Mucosa of descending colon (tissue), 3 donors: Measurements from ENCODE around the gene DOCK2. TPM values are rescaled to one million over a fixed set of nuclear protein-coding genes. Genes with fewer than 3 reads are reported as not detected.

Source experiments
- ATAC-seq: fragments of 200-7000 bp; cut with Tn5 transposase; one replicate; pipeline ENCODE4 v1.9.1; 2020; ENCODE audit warnings: mild to moderate bottlenecking, moderate library complexity
- DNase-seq, 3 donors: peaks; one replicate each; pipeline ENCODE4 v3.0.0-alpha.2; 2020
- H3K36me3 ChIP-seq: fragments of 200-600 bp; one replicate; pipeline ENCODE4 v1.8.0; 2021; ENCODE audit warnings: low read depth, mild to moderate bottlenecking
- H3K4me1 ChIP-seq: fragments of 200-600 bp; one replicate; pipeline ENCODE4 v1.8.0; 2021; ENCODE audit warnings: low read depth, mild to moderate bottlenecking
- H3K4me3 ChIP-seq: fragments of 200-600 bp; one replicate; pipeline ENCODE4 v1.8.0; 2021; ENCODE audit warnings: mild to moderate bottlenecking
- H3K9me3 ChIP-seq: fragments of 200-600 bp; one replicate; pipeline ENCODE4 v1.8.0; 2021; ENCODE audit warnings: mild to moderate bottlenecking
- intact Hi-C, 2 donors: fragments of 100-400 bp; cut with DNase I in 1 of 2; cut with micrococcal nuclease in 1 of 2; formaldehyde crosslinking; loops; one replicate each; pipeline versions ENCODE4 v1.11.0 to v1.11.1; 2022; cut with DNase I, micrococcal nuclease
- total RNA-seq, 3 donors: library from RNA; stranded (reverse); fragmentation: NEBNext Ultra II Directional in 2 of 3; extraction: Animal tissue kit (Norgen Biotek cat#: 25700) in 2 of 3; gene quantifications; one replicate each; pipeline versions ENCODE4 v1.2.1 to v1.2.4, GENCODE V29; 2021 to 2023
- TF ChIP-seq, protein P1 (sequence below): fragments of 200-600 bp; IDR thresholded peaks from one replicate; pipeline ENCODE4 v1.8.0; 2022; ENCODE audit warnings: antibody characterized with exemption, mild to moderate bottlenecking
- donor health status: DM: no; HTN: no; CAD: no; lungs with moderate emphysema.
- donor health status: DM: no; HTN: no; CAD: no.
- donor health status: DM: no; HTN: yes; CAD: no.

The DOCK2 gene
- total RNA-seq, 3 donors from 2014 or later: 7.2 to 20.1 (median 18.1) TPM

DNA sequence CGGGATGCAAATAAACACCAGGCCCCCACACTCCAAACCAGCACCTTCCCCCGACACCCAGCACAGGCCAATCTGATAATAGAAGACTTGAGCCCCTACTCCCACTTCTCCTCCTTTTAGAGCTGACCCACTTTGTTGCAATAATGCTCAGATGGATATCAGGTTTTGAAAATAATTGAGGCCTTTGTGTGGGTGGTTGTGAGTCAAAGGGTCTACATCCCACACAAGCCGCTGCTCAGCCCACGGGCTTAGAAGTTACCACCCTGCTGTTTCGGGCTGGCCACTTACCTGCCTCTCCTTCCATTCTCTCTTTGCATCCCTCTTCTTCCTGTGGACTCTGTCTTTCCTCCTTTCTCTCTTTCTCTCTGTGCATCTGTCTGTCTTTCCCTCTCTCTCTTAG, 432.4 kb downstream of the DOCK2 start:
- Histone ChIP-seq H3K4me3 (no peak overlapping the region), H3K4me1 (no peaks in the 10 kb centered on the region), H3K36me3 (no peaks in the 10 kb centered on the region), H3K9me3 (no peaks in the 10 kb centered on the region)
- ATAC-seq (no peak), DNase-seq (no peak)
- intact Hi-C loops: no loop called here
- TF ChIP-seq, protein P1, sequence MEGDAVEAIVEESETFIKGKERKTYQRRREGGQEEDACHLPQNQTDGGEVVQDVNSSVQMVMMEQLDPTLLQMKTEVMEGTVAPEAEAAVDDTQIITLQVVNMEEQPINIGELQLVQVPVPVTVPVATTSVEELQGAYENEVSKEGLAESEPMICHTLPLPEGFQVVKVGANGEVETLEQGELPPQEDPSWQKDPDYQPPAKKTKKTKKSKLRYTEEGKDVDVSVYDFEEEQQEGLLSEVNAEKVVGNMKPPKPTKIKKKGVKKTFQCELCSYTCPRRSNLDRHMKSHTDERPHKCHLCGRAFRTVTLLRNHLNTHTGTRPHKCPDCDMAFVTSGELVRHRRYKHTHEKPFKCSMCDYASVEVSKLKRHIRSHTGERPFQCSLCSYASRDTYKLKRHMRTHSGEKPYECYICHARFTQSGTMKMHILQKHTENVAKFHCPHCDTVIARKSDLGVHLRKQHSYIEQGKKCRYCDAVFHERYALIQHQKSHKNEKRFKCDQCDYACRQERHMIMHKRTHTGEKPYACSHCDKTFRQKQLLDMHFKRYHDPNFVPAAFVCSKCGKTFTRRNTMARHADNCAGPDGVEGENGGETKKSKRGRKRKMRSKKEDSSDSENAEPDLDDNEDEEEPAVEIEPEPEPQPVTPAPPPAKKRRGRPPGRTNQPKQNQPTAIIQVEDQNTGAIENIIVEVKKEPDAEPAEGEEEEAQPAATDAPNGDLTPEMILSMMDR: no peak

DNA sequence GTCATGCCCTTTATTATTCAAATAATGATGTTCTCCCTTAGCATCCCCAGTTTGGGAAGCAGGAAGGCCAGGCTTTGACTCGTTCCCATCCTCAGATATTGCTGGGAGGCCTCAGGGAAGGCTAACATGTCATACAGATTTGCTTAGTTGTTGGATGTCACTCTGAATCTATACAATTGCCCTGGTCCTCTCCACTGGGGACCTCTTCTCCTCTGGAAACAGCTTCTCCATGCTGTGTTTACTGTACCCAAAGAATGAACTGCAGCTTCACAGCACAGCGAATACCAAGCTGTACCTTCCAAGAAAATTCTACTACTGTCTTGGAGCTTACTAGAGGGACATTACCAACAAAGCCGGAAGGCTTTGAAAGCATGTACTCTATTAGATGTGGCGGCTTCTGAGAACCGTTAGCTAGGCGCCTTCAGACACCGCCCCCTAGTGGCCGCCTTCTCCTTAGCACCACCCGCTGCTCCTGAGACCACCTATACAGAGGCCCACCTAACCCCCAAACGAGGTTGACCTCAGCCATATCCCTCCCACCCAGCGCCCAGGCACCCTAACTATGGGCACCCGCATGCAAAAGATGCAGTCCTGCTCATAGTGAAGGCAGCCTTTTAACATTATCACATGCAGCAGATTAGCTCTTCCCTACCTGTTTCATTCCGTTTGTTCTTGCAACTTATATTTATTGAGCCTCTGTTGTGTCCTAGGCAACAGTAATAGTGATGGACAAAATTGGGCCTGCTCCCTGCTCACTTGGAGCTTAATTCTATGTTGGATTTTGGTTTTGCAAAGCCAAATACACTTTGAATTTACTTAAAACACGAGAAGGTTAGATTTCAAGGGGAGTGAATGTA, 433.7 kb downstream of the DOCK2 start:
- peak; percentile 30 for ATAC-seq
- DNase-seq: peak in 1 of 3 donors; percentile 35
- TF ChIP-seq, protein P1: peak; percentile 37
- Histone ChIP-seq H3K9me3 (no peaks in the 10 kb centered on the region), H3K36me3 (no peaks in the 10 kb centered on the region), H3K4me1 (no peaks in the 10 kb centered on the region), H3K4me3 (no peak overlapping the region)
- intact Hi-C loops: no loop called here

DNA sequence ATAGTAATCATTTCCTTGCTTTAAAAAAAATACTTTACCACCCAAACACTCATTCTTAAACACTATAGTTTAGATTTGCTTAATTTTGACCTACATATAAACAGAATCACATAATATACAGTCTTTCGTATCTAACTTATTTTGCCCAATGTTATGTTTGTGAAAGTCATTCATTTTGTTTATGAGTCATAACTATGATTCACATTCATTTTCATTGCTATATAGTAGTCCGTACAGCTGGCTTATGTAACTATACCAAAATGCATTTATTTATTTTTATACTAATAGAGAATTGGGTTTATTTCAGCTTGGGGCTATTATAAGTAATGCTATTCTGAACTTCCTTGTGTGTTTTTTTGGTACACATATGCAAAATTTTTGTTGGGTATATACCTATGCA, 434.7 kb downstream of the DOCK2 start:
- TF ChIP-seq, protein P1: no peak
- no peak for ATAC-seq
- Histone ChIP-seq H3K4me1 (no peaks in the 10 kb centered on the region), H3K9me3 (no peaks in the 10 kb centered on the region), H3K36me3 (no peaks in the 10 kb centered on the region), H3K4me3 (no peak overlapping the region)
- DNase-seq: no peak
- intact Hi-C loops: no loop called here

DNA sequence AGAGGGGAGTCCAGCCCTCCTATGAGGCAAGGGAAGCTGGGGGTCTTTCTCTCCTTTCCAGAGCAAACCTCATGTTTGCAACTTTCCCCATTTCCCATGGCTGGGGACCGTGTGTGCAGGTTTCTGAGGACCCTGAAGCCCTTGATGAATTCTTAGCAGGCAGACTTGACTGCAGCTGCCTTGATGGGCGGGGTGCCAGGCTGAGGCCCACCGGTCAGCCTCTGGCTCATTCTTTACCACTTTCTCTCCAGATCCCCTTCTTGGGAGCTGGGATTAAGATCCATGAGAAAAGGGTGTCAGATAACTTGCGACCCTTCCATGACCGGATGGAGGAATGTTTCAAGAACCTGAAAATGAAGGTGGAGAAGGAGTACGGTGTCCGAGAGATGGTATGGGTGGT, 438.6 kb downstream of the DOCK2 start:
- Histone ChIP-seq H3K36me3 (no peaks in the 10 kb centered on the region), H3K4me1 (no peaks in the 10 kb centered on the region), H3K9me3 (no peaks in the 10 kb centered on the region), H3K4me3 (no peak overlapping the region)
- TF ChIP-seq, protein P1: no peak
- intact Hi-C loops: no loop called here
- DNase-seq: no peak
- ATAC-seq: no peak

DNA sequence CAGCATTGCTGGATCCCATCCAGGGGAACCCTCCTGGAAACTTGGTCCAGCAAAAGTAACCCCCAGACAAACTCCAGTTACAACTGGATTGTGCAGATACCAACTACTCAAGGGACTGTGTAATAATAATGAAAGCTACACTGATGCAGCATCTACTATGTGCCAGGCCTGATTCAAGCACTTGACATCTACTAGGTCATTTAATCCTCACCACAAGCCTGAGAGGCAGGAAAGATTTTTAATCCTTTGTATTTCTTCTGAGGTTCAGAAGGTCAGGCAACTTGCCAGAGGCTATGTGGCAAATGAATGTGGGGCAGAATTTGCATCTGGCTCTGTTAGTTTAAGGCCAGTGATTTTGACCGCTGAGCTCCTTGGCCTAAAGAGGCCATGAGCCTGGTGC, 439.1 kb downstream of the DOCK2 start:
- TF ChIP-seq, protein P1: no peak
- no peaks in the 10 kb centered on the region for H3K36me3 ChIP-seq
- intact Hi-C loops: no loop called here
- no peak for ATAC-seq
- no peaks in the 10 kb centered on the region for H3K9me3 ChIP-seq
- no peak for DNase-seq
- H3K4me3 ChIP-seq: no peak overlapping the region
- H3K4me1 ChIP-seq: no peaks in the 10 kb centered on the region
